Measurements from ENCODE around the gene FUT6.

Gene FUT6

GRCh38 chr19:5824751-5825150 is 14.8 kb downstream of the FUT6 start:
- no peaks in the 10 kb centered on the region for H3K36me3 Mint-ChIP-seq (ENCODE audit: low read depth)
- H3K27ac Mint-ChIP-seq, result no peak overlapping the region
- DNase-seq, result no peak
- peaks cover 14% of the 10 kb centered on the region for H3K4me1 Mint-ChIP-seq
- no peaks in the 10 kb centered on the region for H3K9me3 Mint-ChIP-seq
- H3K4me3 Mint-ChIP-seq, result no peak overlapping the region
- H3K27me3 Mint-ChIP-seq (ENCODE audit: low read depth, poor library complexity), result peaks cover 6% of the 10 kb centered on the region
- no peak for TF ChIP-seq CTCF (IDR thresholded peaks at IDR 0.05)

- H3K36me3 Mint-ChIP-seq (ENCODE audit: low read depth), result no peaks in the 10 kb centered on the region
- peaks cover 7% of the 10 kb centered on the region for H3K27me3 Mint-ChIP-seq (ENCODE audit: low read depth, poor library complexity)
- no peaks in the 10 kb centered on the region for H3K9me3 Mint-ChIP-seq
- DNase-seq, result no peak
- no peak overlapping the region for H3K27ac Mint-ChIP-seq
- H3K4me1 Mint-ChIP-seq, result peaks cover 14% of the 10 kb centered on the region
- TF ChIP-seq CTCF (IDR thresholded peaks at IDR 0.05), result no peak
- H3K4me3 Mint-ChIP-seq, result no peak overlapping the region
Measured at GRCh38 chr19:5823579-5824281, 15.8 kb downstream of the FUT6 start.

GRCh38 chr19:5822181-5822844 is 17.2 kb downstream of the FUT6 start:
- Mint-ChIP-seq H3K4me3 (no peak overlapping the region), H3K9me3 (no peaks in the 10 kb centered on the region), H3K27ac (no peak overlapping the region), H3K4me1 (peaks cover 13% of the 10 kb centered on the region), H3K27me3 (ENCODE audit: low read depth, poor library complexity) (peaks cover 7% of the 10 kb centered on the region), H3K36me3 (ENCODE audit: low read depth) (no peaks in the 10 kb centered on the region)
- no peak for DNase-seq
- TF ChIP-seq CTCF (IDR thresholded peaks at IDR 0.05), result no peak

- Mint-ChIP-seq H3K9me3 (no peaks in the 10 kb centered on the region), H3K27me3 (ENCODE audit: low read depth, poor library complexity) (peaks cover 10% of the 10 kb centered on the region), H3K27ac (no peak overlapping the region), H3K4me1 (peaks cover 6% of the 10 kb centered on the region), H3K4me3 (no peak overlapping the region), H3K36me3 (ENCODE audit: low read depth) (no peaks in the 10 kb centered on the region)
- no peak for TF ChIP-seq CTCF (IDR thresholded peaks at IDR 0.05)
- DNase-seq, result no peak
Measured at GRCh38 chr19:5821521-5822180, 17.9 kb downstream of the FUT6 start.

- peaks cover 16% of the 10 kb centered on the region for H3K27me3 Mint-ChIP-seq (ENCODE audit: low read depth, poor library complexity)
- no peaks in the 10 kb centered on the region for H3K4me1 Mint-ChIP-seq
- no peaks in the 10 kb centered on the region for H3K36me3 Mint-ChIP-seq (ENCODE audit: low read depth)
- no peak overlapping the region for H3K27ac Mint-ChIP-seq
- no peak for DNase-seq
- no peaks in the 10 kb centered on the region for H3K9me3 Mint-ChIP-seq
- H3K4me3 Mint-ChIP-seq, result no peak overlapping the region
- TF ChIP-seq CTCF (IDR thresholded peaks at IDR 0.05), result no peak
Measured at GRCh38 chr19:5820785-5821184, 18.7 kb downstream of the FUT6 start.

Measured in nephron progenitor cell (in vitro differentiated cells).